ENCODE data around the gene BUD23.
"Not testable (repeated sequence)": the region's sequence is repeated elsewhere in the genome, so short reads cannot be mapped to it uniquely, and the experiment has no call there.

BUD23 gene

DNA sequence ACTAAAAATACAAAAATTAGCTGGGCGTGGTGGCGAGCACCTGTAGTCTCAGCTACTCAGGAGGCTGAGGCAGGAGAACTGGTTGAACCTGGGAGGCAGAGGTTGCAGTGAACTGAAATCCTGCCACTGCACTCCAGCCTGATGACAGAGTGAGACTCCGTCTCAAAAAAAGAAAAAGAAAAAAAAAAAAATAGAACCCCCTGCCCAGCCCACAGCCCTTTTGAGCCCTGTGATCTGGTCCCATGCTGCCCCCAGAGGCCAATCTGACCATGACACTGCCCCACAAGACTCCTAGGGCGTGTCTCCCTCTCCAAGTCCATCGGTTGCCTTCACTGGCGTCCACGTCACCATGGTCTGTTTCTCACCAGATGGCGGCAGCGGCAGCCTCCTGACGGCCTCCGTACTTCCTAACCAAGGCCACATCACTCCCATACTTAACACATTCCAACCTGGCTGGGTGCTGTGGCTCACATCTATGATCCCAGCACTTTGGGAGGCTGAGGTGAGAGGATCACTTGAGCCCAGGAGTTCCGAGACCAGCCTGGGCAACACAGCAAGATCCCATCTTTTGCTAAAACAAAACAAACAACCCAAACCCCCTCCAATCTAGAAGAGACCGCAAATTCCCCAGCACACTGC lies 18.1 kb downstream of the BUD23 start:
- no peak for DNase-seq (ENCODE audit: low read depth)

DNA sequence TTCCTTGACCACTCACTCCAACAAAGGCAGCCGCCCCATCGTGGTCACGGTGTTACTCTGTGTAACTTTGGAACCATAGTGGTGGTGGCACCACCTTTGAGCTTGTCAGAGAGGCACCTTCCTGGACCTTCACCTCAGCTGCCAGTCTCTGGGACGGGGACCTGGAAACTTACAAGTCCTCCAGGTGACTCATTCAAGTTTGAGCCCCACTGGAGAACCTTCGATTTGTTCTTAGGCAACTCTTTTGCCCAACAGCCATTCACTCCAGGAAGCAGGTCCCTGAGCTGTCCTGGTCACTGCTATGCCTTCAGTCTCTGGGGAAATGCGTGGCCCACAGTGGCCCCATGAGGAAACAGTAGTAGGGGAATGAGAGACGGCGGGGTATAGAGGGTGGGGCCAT lies 18.8 kb downstream of the BUD23 start:
- no peak for DNase-seq (ENCODE audit: low read depth)

DNA sequence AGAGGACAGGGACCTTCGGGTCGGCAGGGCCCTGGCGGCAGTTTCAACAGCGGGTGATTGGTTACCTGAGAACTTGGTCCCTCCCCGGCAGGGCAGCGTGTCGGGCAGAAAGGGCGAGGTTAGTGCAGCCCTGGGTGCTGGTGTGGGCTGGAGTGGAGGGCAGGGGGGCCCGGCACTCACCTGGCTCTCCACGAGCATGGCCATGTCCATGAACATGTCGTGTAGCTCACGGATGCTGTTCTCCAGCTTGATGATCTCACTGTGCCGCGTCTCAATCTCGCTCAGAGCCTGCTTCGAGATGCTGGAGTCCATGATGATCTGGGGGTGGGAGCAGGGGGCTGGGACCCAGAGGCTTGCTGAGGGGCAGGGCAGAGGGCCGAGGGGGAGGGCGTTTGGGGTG lies 19.3 kb downstream of the BUD23 start:
- DNase-seq (ENCODE audit: low read depth), result no peak

DNA sequence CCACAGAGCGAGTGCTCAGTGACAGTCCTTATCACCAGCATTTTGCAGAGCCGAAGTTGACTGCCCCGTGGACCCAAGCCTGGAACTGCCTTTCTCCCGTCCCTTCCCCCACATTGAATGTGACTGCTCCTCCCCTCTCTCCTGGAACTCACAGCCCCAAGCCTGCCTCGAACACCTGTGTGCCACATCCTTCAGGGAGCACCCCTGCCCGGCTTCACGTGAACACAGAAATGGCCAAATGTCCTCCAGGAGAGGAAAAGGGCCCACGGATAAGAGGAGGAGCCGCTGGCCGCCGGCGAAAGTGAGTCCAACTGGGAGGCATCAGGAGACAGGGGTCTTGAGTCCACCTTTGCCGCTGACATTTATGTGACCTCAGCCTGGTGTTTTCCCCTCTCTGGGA lies 19.8 kb downstream of the BUD23 start:
- no peak for DNase-seq (ENCODE audit: low read depth)

DNA sequence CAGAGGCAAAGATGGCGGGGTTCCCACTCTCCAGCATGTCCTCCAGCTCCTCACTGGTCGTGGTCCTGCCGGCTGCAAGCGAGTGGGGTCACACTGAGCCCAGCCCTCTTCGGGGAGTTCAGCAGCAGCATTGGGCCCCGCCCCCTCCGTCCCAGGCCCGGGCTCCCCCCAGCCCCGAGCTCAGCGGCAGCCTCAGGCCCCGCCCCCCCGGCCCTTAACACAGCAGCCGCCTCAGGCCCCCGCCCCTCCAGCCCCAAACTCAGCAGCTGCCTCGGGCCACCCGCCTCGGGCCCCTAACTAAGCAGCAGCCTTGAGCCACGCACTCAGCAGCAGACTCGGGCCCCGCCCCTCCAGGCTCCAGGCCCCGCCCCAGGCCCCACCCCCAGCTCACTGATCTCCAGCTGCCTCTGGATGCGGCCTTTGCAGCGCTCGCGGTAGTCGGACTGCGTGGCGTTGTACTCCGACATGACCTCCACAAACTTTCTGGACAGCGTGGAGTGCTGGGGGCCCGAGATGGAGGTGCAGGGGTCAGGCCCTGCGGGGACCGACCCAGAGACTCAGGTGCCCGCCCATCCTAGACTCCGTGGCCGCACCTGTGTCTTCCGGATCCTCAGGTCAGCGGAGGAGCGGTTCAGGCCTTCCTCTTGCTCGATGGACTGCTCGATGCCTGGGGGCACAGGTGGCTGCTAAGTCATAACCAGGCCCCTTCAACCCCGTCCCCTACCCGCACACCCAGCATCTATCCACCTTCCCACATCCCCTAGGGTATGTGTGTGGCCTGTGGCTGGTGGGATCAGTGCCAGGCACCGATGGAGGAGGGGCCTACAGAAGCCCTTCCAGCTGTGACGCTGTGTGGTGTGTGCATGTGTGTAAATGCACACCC lies 20.6 kb downstream of the BUD23 start:
- DNase-seq (ENCODE audit: low read depth), result no peak

DNA sequence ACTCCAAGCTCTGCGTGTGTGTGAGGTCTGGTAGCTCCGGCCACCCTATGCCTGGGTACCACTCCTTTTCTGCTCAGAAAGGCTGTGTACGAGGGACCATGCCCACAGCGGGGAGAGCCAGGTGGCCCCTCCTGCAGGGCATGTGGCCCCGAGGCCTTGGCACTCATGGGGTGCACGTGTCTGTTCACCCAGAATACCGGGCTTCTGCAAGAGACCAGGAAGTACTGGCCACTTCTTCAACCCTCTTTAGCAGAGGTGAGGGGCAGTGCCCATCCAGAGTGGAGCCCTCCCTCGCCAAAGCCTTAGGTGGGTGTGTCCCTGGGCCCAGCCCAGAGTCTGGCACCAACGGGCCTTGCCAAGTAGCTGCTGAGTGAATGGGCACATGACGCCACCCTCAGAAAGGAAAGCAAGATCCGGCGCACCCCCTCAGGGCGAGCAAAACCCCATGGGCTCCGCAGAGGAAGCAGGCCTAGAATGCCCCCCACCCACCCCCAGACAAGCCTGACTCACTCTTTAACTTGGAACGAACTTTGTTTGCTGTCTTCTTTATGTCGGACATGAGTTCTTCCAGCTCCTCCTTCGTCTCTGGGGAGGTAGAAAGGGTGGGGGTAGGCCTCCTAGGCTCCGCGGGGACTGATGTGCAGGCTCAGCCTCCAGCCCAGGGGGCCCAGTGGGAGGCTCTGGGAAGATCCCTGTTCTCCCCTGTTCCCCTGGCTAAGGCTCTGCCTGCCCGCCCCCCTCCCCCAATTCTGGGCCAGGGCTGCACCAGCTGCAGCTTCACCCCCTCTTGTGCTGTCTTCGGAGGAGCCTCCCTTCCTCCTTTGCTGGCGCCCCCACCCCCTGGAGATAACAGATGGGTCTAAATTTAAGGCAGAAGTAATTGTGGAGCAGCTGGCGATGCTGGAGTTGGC lies 21.5 kb downstream of the BUD23 start:
- DNase-seq (ENCODE audit: low read depth), result no peak

DNA sequence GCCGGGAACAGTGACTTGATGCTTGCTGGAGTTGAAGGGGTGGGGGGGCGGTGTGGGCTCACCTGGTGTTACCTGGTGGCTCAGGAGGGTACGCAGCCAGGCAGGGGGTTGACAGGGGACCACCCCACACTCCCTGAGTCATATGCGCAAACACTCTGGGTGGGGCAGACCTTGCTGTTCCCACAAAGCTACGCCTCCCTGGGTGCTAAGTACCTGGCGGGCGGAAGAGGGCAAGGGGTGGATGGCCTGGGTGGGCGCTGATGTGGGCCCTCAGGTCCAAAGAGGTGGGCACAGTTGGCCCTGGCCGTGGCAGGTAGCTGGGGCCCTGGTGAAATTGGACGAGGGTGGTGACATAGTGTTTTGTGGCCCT lies 22.1 kb downstream of the BUD23 start:
- no peak for DNase-seq (ENCODE audit: low read depth)

DNA sequence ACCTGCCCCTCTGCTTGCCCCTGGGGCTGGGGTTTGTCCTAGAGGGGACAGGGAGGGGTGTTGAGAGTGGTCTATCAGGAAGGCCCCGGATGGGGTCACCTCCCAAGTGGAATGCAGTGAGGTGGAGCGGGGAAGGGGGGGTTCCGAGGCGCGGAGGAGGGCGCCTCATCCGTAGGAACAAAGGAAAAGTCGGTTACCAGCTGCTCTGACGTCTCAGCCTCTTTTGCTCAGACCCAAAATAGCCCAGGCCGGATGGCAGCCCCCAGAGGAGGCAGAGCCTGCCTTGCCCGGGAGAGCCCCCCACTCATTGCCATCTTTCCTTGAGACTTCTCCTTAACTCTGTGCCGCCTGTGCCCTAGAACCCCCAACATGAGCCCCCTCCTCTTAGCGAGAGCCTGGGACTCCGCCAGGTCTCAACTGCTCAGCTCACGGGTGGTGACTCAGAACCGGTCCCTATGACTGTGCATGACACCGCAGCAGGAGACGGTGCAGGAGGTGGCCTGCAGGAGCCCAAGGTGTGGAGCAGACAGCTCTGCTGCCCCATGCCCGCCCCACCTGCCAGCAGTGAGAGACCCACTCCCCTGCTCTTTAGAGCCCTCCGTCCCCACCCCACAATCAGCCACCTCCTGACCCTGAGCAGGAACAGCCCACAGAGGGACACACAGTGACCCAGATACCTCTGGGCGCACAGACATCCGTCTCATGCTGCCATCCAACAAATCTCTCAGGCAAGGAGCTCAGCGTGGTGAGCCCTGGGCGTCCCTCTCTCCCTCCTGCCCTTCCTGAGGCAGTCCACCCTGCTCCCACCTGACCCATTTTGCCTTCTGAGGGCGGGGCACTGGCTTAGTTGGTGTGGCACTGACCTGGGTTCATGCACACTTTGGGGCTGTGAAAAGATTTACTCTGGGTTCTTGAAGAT lies 23.0 kb downstream of the BUD23 start:
- DNase-seq (ENCODE audit: low read depth), result no peak

DNA sequence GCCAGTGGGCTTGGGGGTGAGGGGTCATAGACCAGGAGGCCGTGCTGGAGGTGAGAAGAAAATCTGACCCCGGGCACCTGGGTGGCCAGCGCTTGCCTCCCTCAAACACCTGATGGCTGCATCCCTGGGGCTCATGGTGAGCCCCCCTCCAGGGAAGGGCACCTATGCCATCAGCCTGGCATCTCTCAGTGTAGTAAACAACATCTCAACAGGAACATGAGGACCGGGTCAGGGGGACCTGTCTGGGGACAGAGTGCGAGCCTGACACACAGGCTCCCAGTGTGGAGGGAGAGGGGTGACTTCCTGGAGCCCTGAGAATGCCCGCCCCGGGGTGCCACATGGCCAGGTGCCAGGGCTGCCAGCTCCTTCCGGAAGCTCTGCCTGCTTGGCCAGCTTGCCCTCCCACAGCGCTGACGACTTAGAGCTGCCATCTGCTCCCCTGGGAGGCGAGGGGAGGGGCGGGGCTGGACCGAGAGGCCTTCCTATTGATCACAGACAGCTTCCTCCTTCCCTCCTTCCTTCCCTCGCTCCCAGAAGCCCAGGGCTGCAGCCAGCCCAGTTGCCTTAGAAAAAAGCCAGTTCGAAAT lies 23.7 kb downstream of the BUD23 start:
- no peak for DNase-seq (ENCODE audit: low read depth)

DNA sequence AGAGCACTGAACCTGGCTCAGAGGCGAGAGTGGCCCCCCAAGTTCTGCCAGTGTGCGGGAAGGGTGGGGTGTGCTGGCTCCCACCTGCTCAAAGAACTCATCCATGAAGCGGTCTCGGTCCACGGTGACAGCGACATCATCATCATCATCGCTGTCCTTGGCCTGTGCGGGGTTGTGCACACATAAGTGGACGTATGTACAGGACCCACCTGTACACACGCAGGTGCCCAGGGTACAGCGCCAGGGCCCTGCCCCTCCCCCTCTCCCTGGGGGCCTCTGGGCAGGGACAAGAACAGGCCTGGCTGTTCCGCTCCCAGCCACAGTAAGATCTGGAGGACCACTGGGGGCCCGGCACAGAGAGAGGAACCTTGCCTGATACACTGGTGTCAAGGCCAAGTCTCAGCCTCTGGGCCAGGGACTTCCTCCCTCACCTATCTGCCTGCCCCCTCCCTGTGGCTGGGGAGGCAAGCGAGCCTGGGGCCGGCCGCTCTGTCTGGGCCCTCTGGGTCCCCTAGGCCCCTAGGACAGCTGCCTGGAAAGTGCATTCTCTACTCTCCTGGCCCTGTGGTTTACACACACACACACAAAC lies 25.7 kb downstream of the BUD23 start:
- DNase-seq (ENCODE audit: low read depth), result no peak

DNA sequence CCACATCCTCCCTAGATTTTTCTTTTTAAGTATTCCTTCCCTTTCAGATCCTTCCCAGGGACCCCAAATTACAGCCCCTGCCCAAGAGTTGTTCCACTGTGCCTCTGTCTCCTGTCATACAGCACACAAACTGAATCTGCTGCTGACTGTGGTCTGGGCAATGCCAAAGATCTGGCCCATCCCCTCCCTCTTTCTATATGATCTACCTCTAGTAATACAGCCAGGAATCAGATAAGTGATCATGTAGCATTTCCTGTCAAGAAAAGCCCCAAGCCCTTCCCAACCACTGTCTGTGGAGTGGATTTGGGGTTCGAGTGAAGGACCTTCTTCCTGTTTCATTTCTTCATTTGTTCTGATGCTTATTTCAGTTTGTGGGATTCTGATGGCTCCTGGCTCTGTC lies 29.4 kb downstream of the BUD23 start:
- DNase-seq (ENCODE audit: low read depth), result no peak

DNA sequence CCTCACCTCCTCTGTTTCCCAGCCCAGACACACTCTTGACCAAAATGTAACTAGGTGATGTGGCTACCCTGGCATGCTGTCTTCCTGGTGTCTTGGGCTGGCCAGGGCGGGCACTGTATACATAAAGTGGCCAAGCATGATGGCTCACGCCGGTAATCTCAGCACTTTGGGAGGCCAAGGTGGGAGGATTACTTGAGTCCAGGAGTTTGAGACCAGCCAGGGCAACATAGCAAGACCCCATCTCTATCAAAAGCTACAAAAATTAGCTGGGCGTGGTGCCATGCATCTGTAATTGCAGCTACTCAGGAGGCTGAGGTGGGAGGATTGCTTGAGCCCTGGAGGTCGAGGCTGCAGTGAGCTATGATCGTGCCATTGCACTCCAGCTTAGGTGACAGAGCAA lies 29.9 kb downstream of the BUD23 start:
- DNase-seq (ENCODE audit: low read depth), result not testable (repeated sequence)

DNA sequence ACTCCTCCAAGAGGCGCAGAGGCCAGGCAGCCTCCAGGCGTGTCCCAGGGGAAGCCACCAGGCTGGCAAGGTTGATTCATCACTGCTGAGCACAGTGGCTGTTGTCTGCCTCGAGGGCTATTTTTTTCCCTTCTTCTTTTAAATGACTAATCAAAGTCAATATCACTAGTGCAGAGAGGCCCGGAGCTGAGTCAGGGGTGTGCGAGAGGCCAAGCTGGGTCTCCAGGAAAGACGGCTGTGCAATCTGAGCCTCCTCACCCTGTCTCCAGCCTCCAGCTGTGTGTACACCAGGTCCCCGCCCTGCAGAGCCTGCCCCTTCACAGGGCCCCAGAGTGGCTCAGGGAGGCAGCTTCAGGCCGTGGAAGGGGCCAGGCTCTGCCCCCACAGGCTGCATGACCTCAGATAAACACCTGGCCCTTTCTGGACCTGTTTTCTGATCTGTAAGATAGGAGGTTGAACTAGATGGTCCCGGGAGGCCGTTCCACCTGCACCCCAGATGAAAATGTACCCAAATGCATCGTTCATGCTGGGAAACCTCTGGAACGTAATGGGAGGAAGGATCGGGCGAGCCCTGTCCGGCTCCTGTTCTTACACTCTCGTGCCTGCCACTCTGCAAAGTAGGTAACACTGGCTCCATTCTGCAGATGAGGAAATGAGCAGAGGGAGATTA lies 32.4 kb downstream of the BUD23 start:
- DNase-seq (ENCODE audit: low read depth), result peak; percentile 97

DNA sequence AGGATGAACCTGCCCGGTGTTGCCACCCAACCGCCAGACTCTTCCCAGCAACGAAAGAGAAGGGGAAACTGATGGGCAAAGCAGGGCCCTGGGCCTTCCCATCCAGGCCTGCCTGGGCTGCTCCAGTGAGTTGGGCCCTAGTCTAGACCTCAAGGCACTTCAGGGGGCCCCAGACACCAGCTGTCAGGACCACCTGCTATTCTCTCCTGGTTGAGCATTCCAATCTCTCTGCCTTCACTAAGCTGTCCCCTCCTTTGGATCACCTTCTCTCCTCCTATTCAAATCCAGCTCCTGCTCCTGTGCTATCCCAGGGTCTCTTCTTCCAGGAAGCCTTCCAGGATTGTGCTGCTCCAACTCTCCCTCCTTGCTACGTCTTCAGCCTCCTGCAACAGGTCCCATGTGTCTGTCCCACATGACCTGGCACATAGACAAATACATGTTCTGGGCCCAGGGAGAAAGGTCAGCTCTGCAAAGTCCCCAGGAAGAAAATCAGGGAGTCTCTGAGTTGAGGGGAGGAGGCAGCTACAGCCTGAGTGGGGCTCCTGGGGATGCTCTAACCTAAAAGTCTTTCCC lies 33.0 kb downstream of the BUD23 start:
- DNase-seq (ENCODE audit: low read depth), result no peak

DNA sequence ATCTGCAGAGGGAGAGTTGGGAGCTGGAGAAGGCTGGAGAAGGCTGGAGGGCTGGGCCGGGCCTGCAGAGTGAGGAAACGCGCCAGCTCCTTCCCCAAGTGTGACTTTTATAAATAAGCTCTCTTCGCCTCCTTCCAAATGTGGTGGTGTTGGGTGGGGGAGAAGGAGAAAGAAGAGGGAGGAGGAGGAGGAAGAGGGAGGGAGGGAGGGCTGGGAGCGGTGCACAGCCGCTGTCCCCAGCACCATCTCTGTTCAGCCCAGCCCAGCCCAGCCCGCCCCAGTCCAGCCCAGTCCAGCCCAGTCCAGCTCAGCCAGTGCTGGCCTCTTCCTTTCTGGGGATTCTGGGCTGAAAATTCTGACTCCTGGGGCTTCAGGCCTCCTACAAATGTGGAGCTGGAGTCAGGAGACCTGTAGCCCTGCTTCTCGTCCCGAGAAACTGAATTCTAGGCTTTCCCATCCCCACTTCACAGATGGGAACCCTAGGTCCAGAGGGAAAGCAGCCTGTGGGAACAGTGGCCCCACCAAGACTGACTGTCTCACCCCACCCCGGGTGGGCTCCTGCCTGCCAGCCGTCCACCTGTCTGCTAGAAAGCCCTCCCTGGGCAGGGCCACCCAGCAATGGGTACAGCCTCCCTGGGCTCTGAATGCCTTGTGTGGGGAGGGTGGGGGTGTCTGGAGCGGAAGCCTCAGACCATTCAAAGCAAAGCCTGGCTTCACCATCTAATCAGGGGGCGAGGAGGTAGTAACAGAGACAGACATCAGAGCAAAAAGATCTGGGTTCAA lies 33.8 kb downstream of the BUD23 start:
- DNase-seq (ENCODE audit: low read depth), result no peak

DNA sequence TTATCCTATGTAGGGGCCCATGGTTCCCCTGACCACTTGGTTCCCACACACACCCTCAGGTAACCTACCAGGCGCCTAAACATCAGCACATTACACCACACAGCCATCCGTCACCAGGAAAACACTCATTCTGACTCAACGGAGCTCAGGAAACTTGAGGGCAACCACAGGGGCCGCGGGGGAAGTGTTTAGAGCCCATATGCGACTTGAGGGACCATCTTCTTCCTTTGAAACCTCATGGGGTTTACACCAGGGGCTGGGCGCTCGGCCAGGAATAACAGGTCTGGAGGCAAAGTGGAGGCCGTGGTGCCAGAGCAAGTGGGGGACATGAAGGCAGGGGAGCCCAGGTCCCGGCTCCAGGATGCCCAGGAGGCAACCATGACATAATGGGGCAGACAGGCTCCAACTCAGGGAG lies 34.6 kb downstream of the BUD23 start:
- peak; percentile 91 for DNase-seq (ENCODE audit: low read depth)

DNA sequence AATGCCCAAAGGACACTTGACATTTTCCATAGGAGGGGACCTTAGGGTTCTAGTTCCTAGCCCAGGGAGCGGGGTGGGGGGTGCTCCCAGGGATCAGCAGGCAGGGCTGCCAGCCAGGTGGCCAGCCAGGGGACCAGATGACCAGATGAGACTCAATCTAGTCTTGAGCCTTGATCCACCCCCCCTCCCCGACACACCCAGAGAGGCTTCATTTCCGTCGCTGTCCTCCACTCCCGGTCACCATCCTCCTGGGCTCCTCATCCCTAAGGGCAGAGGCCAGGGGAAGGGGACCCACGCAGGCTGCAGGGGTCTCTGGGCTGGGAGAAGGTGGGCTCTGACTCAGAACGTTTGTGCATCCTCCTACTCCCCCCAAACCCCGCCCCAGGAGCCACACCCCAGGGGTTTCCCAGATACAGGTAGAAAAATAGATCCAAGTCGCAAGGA lies 35.1 kb downstream of the BUD23 start:
- DNase-seq (ENCODE audit: low read depth), result no peak

DNA sequence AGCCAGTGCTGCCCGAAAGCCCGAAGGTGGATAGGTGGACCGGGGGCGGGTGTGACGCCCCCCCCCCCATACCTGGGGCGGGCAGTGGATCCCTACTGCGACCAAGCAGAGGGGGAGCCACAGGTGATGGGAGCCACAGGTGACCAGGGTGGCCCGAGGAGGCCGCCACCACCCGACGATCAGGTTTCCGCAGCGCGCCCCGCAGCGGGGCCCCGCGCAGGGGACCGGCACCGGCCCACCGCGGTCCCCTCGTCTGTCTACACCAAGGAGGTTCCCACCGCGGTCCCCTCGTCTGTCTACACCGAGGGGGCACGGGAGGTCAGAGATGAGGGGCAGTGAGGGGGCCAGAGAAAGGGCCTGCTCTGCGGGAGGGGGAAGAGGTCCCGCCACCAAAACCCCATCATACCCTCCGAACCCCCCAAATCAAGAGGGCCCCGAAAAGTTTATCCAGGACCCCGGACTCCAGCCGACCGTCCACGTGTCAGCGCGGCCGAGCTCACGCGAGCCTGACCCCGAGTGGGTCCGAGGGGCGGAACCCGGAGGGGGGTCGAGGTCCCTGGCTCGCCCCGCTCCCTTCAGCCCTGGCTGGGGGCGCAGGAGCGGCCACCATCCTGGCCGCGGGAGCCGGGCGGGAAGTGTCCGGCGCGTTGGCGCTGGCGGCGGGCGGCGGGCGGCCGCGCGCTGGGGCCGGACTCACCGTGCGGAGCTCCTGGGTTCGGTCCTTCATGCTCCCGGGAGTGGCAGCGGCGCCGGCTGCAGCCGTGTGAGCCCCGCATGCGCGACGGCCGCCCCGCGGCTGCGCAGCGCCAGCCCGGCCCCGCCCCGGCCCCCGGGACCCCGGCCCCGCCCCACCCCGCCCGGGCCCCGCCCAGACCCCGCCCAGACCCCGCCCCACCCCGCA lies 35.8 kb downstream of the BUD23 start, which contains the start of gene STX1A:
Gene STX1A, minus strand, starts transcription at position 765 of the 901 bp plus-strand sequence. Its CDS starts 38 bp downstream, at position 727.
- no peak for DNase-seq (ENCODE audit: low read depth)
